DMS 273 treated with DMSO at 0.1 percent for 48 hours (cell line): Measurements from ENCODE around the gene PXMP2.

ENCODE experiments used
- DNase-seq: peaks from one replicate; lab custom pipeline; 2025; lab: John Stamatoyannopoulos, UW

Gene PXMP2

DNA sequence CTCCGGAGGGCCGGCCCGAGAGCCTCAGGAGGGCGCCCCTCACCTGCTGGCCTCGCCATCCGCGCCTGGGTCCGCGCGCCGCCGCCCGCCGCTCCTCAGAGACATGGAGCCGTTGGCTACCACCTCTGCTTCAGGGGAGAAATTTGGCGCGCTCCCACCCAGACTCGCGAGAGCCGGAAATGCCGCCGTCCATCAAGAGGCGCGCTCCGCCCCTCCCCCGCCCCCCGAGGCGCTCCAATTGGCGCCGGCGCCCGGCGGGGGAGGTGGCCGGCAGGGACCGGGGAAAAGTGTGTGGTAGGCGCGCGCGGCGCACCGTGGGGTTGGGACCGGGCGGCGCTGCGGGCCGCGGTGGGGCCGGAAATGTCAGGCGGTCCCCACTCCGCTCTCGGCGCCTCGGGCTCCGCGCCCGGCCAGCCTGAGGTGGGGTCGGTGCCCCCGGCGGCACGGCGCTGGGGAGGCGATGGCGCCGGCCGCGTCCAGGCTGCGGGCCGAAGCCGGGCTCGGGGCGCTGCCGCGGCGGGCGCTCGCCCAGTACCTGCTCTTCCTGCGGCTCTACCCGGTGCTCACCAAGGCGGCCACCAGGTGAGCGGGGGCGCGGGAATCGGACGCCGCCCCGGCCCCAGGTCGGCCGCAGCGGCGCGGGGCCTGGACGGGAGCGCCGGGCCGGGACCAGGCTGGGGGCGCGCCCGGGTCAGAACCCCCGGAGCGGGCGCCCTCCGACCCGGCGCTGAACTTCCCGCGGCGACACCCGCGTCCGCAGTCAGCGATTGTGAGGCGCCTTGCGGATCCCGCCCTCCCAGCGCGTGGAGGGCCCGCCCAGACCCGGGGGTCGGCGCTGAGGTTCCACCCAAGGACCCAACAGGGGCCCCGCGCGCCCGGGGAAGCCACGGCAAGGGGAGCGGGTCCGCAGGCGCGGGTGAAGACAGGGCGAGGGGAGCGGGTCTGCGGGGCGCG lies at the start of gene PXMP2, which contains the start of gene POLE:
Gene PXMP2, plus strand, starts transcription at position 377 of the 954 bp plus-strand sequence. Its CDS starts 84 bp downstream, at position 461.
Gene POLE, minus strand, starts transcription at position 132 of the 954 bp plus-strand sequence. Its CDS starts 27 bp downstream, at position 105.
- peak; percentile 77 for DNase-seq

- DNase-seq: no peak
Observed at GRCh38 chr12:132637811-132638210, 49.6 kb upstream of the PXMP2 start.

- no peak for DNase-seq
Observed at GRCh38 chr12:132638541-132639408, 48.6 kb upstream of the PXMP2 start.

GRCh38 chr12:132639956-132640520 lies 47.3 kb upstream of the PXMP2 start:
- DNase-seq: no peak

DNA sequence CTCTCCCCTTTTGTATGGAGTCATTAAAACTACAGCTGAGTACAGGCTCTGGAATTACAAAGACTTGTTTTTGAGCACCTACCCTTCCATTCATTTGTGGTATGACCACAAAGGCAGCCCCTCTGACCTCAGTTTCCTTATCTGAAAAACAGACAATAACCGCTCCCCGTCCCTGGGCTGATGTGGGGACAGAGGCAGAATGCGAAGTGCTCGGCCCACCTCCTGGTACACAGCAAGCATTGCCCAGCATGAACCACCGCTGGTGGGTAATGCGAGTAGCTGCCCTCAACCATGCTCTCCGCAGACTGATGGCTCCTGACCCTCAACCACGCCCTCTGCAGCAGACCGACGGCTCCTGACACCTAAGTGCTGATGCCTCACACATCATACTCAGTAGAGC lies 46.5 kb upstream of the PXMP2 start:
- DNase-seq: no peak

- no peak for DNase-seq
Observed at GRCh38 chr12:132641811-132642650, 45.4 kb upstream of the PXMP2 start.

GRCh38 chr12:132642846-132643835 lies 44.2 kb upstream of the PXMP2 start:
- DNase-seq: no peak

GRCh38 chr12:132646850-132647249 lies 40.5 kb upstream of the PXMP2 start:
- DNase-seq: no peak

- no peak for DNase-seq
Observed at GRCh38 chr12:132647858-132648257, 39.5 kb upstream of the PXMP2 start.

- DNase-seq: no peak
Observed at GRCh38 chr12:132648616-132649225, 38.7 kb upstream of the PXMP2 start.

DNA sequence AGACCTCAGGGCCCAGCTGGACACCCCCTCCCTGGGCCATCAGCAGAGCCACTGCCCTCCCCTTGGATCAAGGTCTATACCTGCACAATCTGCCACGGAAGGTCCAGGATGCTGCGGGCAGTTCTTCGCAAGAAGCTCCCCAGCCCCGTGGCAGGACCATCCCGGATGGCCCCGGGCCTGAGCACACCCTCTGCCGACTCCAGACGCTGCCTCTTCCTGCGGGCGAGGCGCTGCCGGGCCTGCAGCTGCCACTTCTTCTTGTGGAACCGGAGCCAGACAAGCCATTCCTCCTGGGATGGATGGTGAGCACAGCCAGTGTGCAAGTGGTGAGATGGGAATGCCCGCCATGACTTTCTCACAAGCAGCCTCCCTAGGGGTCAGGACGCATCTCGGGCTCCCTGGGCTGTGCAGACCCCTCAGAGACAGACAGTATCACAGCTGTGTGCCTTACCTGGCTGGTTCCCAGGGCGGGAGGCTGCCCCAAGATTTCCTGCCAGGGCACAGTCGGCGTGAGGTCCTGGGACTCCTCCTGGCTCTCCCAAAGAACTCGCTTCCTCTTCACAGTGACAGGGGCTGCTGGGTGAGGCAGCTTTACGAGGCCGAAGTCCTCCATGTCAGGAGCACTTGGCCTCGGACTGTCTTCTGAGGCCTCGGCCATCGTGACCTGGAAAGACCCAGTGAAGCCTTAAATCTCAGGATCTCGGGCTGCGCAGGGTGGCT lies 38.0 kb upstream of the PXMP2 start:
- DNase-seq: no peak

GRCh38 chr12:132651444-132652100 lies 35.8 kb upstream of the PXMP2 start:
- DNase-seq: peak; percentile 100

GRCh38 chr12:132653567-132654290 lies 33.7 kb upstream of the PXMP2 start:
- no peak for DNase-seq

DNA sequence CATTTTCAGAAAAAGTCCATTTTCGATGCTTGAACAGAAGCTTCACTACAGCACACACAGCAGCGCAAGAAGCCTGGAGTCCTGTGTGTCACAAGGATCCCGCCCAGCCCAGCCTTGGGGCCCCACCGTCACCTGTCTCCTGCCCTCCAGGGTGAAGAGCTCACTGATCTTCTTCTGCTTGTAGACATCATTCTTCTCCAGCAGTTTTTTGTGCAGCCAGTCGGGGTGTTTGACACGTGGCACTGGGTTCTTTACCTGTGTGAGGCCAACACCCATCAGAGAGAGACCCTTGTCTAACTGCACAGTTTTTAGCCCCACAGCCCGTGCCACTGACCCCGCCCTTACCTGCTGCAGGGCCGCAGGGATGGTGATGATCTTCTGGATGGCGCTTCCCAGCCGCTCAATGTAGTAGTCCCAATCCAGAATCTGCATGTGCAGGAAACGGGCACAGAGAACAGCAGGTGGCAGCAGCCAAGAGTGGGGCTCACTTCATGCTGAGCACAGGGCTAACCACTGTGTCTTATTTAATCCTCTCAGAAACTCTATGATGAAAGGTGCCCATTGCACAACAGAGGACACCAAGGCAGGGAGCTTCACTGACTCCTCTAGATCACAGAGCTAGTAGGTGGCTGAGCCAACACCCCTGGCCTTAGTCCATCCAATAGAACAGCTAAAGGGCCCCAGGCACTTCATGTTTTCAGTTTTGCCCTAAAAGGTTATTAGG lies 30.2 kb upstream of the PXMP2 start:
- DNase-seq: no peak

DNA sequence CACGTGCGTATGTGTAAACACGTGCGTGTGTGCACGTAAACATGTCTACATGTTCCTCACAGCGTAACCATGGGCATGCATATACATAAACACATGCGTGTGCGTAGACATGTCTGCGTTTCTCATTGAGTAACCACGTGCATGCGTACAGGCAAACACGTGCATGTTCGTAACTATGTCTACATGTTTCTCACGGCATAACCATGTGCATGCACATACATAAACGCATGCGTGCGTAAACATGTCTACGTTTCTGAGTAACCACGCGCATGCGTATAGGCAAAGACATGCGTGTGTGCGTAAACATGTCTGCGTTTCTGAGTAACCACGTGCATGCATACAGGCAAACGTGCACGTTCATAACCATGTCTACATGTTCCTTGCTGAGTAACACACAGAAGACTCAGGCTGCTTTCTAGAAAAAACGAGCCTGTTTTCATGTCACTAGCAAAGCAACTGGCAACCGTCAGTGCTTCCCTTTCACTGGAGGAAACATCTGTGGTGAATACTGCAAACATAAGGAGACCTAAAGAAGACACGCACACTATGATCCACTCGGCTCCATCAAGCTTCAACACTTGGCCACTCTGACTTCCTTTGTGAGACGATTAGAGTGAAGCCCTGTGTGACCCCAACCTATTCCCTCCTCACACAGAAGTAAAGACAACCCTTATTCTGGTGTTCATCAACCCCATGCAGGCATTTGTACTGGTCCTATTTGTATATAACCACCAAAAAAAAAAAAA lies 29.1 kb upstream of the PXMP2 start:
- no peak for DNase-seq

GRCh38 chr12:132659146-132659545 lies 28.2 kb upstream of the PXMP2 start:
- DNase-seq: no peak
